ENCODE measurements around the gene FMNL2.
A peak's percentile ranks its signal among the peaks of the same experiment; 100 is the strongest.
"Not testable (repeated sequence)": the region's sequence is repeated elsewhere in the genome, so short reads cannot be mapped to it uniquely, and the experiment has no call there.

The FMNL2 gene

DNA sequence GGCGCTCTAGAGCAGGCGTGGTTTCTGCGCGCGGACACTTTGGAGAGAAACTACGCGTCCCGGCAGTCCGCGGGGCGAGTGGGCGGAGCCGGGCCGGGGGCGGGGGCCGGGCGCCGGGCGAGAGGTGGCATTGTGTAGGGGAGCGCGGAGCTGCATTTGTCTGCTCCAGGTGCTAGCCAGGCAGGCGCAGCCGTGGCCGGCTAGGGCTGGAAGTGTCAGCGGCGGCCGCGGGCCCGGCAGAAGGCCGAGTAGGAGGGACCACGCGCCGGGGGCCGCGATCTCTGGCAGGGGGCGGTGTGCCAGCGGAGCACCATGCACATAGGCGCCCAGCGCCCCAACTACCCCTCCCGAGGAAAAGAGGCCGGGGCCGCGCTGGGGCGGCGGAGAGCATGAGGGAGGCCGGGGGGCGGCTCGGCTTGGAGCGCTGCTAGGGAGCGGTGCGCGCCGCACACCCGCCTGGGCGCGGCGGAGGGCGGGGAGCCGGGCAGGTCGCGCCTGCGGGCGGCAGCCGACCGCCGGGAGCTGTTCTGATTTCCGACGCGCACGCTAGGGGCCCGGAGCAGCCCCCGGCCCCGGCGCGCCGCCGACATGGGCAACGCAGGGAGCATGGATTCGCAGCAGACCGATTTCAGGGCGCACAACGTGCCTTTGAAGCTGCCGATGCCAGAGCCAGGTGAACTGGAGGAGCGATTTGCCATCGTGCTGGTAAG lies at the start of gene FMNL2:
FMNL2 (plus strand) TSS at position 159 of the 710 bp plus-strand sequence.
- DNase-seq: peak; percentile 77

DNA sequence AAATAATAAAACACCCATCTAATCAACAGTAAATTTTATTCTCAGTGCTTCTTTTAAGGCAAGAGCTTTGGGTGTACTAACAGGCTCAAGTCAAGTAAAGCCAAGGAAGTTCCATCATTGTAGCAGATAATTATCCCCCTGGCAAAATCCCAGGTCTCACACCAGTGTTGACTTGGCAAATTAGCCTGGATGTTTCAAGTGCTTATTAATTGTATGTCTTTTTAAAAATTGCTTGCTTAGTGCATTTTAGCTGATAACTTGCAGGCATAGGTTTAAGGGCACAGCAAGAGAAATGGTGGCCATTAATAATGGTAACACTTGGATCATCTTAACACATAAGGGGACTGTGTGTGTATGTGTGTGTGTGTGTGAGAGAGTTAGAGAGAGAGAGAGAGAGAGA lies 42.0 kb upstream of the FMNL2 start:
- no peak for DNase-seq

DNA sequence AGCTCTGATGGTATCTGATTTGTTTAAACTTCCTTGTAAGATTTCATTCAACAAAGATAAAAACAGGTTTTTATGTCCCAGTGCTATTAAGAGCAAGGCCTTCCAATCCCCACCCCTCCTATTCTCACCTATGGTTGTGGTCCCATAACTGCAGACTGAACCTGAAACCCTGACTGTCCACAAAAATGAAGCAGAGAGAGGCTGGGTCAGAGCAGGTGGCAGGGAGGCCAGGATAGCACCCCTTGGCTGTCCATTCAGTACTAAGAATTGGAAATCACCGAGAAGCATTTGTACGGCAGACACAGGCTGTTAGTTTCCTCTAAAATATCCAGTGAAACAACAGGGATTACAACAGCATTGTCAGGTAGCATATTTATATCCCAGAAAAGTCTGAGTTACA lies 37.3 kb upstream of the FMNL2 start:
- no peak for DNase-seq

DNA sequence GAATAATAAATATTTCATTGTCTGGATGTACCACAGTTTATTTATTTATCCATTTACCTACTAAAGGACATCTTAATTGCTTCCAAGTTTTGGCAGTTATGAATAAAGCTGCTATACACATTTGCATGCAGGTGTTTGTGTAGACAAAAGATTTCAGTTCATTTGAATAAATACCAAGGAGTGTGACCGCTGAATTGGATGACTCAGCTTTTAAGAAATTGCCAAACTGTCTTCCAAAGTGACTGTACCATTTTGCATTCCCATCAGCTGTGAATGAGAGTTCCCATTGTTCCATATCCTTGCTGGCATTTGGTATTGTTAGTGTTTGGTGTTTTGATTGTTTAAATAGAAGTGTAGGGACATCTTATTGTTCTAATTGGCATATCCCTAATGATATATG lies 36.2 kb upstream of the FMNL2 start:
- DNase-seq: peak; percentile 41

DNA sequence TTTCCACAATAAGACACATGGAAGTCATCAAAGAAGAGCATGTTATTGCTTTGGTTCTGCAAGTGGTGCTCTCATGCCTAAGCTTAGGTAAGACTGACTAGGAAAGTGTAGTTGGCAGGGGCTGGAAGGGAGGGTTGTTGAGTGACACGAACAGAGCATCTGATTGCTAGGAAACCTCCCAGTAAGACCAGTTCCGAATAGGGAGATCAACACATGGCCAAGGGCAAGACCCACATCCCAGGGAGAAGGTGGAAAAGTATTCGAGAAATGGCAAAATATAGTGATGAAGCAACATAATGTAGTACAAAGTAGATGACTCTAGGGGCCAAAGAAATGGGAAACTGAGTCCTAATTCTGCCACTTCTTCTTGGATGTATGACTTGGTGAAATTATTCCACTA lies 33.8 kb upstream of the FMNL2 start:
- no peak for DNase-seq

DNA sequence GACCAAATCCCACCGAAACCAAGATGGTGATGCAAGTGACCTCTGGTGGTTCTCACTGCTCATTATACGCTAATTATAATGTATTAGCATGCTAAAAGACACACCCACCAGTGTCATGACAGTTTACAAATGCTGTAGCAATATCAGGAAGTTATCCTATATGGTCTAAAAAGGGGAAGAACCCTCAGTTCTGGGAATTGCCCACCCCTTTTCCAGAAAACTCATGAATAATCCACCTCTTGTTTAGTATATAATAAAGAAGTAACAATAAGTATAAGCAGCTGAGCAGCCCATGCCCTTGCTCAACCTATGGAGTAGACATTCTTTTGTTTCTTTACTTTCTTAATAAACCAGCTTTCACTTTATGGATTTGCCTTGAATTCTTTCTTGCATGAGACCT lies 31.0 kb upstream of the FMNL2 start:
- DNase-seq: no peak

DNA sequence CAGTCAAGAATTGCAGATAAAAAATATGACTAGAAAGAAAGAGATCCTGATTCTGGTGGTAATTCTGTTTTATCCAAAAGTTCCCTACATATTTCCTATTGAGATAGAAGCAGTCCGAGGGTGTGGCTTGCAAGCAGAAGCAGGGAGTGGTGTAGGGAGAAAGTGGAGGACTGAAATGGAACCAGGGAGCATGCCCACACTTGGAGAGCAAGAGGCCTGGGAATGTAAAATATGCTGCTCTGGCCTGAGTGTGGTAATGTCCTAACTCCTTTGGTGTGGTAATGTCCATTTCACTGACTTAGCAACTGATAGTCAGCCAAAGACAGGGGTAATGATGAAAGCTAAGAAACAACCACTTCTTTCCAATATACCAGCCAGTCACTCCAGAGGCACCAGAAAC lies 30.1 kb upstream of the FMNL2 start:
- no peak for DNase-seq

DNA sequence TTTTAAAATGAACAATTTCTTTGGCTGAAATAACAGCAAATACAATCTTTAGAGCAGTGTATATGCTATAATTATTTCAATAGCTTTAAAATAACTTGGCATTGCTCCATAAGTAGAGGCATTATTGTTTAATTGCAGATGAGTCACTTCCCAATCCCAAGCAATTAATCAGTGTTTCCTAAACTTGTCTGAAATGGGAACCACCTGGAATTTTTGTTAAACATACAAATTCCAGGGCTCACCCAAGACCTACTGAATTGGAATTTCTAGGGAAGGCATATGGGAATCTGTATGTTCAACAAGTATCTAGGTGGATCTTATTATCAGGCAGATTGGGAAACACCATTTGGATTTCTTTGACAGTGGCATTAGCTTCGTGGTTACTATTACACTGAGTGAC lies 27.1 kb upstream of the FMNL2 start:
- DNase-seq: no peak

DNA sequence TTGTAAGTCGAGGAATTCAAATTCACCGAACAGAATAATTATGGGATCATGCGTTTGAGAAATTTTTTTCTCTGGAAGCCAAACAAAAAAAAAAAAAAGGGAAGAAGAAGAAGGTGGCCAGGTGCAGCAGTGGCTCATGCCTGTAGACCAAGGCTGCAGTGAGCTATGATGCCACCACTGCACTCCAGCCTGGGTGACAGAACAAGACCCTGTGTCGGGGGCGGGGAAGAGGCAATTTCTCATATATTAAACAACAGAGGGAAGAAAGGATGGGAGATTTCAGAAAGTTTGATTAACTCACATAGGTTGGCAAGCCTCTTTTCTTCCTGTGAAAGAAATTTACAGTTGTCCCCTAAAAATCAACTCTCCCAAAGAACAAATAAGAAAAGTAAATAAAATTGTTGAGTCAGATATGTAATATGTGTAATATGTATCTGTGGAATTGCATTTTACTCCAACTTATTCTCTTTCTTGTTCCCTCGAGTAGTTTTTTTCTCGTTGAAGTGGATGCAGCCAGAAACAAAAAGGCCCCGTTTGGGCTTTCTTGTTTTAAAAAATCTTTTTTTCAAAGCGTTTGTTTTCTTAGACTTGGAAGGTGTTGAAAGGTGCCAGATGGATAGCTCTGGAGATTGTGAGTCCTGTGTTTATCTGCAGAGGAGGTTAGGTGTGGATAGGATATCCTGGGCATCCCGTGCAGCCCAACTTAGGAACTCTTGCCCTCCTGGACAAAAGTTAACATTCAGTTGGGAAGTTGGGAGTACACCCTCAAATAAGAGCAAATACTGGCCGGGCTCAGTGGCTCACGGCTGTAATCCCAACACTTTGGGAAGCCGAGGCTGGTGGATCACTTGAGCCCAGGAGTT lies 25.4 kb upstream of the FMNL2 start:
- no peak for DNase-seq

DNA sequence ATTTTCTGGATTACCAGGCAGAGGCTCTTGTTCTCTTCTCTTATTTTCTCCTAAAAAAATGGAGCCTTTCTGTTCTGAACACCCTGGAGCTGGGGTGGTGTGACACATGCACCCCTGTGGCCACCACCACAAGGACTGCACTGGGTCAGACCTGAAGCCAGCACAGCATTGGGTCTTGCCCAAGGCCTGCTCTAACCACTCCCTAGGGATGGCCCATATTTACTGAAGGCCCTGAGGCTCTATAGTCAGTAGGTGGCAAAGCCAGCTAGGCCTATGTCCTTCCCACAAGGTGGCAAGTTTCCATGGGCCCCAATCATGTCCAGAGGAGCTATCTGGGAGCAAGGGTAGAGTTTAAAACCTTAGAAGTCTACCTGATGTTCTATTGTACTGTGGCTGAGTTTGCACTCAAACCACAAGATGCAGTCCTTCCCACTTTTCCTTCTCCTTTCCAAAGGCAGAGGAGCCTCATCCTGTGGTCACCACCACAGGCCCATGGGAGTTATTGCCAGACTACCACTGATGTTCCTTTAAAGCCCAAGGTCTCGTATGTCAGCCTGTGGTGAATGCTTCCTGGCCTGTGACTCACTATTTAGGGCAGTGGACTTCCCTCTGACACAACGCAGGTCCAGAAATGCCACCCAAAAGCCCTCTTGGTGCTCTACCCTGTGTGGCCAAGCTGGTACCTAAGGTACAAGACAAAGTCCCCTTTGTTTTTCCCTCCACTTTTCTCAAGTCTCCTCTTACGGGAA lies 15.0 kb upstream of the FMNL2 start:
- no peak for DNase-seq

DNA sequence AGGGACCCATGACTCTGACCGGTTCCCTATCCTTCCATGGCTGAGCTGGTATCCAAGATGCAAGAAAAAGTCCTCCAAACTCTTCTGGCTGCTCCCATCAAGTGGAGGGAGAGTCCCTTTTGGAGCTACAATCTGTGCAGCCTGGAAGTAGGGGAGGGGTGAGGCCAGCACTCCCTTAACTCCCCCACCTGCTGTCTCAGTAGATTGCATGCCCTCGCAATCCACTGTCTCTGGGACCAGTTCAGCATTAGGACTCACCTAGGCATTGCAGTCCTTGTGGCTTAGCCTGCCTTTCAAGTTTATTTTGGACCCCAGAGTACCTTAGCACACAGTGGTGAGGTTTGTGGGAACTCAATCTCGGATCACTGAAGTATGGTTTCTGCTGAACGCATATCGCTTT lies 14.2 kb upstream of the FMNL2 start:
- DNase-seq: no peak

DNA sequence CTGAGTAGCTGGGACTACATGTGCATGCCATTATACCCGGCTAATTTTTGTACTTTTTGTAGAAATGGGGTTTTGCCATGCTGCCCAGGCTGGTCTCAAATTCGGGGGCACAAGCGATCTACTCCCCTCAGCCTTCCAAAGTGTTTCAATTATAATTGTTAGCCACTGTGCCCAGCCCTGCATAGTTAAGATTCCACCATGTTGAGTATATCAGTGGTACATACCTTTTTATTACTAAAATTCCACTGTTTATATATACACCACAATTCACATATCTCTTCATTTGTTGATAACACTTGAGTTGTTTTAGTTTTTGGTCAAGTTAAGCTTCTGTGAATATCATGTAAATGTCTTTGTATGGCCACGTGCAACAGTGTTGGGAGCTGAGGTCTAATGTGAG lies 12.8 kb upstream of the FMNL2 start:
- DNase-seq: no peak

DNA sequence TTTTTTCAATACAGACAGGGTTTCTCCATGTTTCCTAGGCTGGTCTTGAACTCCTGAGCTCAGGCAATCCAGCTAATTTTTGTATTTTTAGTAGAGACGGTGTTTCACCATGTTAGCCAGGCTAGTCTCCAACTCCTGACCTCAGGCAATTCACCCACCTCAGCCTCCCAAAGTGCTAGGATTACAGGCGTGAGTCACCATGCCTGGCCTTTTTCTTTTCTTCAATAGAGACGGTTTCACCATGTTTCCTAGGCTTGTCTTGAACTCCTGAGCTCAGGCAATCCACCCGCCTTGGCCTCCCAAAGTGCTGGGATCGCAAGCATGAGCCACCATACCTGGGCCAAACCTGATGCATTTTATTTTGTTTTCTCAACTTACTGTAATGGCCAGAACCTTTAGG lies 9.8 kb upstream of the FMNL2 start:
- DNase-seq: not testable (repeated sequence)

DNA sequence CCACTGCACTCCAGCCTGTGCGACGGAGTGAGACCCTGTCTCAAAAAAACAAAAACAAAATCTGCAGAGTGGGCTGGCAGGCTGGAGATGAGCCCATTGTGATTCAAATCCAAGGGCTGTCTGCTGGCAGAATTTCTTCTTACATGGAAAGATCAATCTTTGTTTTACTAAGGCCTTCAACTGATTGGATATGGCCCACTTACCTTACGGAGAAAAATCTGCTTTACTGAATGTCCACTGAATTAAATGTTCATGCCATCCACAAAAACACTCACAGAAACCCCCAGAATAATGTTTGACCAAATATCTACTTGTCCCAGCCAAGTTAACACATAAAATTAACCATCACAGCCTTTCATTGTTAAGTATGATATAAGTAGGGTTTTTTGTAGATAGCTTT lies 8.3 kb upstream of the FMNL2 start:
- no peak for DNase-seq

DNA sequence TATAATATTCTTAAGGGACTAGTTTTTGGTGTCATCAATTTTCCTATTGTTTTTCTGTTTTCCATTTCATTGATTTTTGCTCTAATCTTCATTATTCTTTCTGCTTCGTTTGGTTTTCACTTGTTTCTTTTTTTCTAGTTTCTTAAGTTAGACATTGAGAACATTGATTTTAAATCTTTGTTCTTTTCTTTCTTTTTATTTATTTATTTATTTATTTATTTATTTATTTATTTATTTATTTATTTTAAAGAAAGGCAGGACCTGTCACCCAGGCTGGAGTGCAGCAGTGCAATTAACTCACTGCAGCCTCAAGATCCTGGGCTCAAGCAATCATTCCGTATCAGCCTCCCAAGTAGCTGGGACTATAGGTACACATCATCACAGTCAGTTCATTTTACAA lies 7.0 kb upstream of the FMNL2 start:
- no peak for DNase-seq

DNA sequence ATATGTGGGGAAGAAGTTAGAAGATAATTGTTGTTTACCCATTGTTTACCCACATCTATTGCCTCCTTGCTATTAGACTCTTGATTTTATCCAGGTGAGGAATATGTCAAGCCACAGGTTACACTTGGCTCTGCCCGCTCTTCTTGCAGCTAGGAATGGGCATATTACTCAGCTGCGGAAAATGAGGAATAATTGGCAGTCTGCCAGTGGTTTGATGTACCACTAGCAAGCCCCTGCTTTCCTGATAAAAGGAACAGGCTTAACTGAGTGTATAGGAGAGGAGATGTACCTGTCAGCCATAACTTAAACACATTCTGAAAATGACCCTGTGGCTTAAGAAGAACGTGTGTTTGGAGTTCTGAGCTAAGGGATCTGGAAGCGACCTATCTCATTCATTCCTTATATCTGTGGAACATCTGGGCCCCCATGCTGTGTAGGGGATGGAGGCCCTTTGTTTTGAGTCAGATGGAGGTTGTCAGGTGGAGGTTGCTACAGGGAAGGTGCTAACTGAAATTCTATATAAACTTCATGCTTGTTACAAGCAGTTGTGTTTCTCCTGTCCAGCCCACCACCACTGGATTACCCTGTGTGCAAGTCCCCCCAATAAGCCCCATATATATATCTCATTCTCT lies 4.6 kb upstream of the FMNL2 start:
- no peak for DNase-seq

DNA sequence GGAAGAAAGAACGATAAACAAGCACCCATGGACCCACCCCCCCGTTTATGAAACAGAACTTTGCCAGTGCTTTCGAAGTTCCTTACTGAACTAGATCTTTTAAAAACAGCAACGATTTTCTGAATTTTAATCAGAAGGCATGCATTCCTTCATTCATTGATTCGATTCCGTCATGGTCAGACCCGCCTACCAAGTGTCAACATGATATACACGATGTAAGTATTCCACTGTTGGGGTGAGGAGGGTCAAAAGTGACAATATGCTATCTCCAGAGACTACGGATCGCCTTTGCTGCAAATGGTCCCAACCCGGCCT lies 316 bp upstream of the FMNL2 start:
- no peak for DNase-seq

DNA sequence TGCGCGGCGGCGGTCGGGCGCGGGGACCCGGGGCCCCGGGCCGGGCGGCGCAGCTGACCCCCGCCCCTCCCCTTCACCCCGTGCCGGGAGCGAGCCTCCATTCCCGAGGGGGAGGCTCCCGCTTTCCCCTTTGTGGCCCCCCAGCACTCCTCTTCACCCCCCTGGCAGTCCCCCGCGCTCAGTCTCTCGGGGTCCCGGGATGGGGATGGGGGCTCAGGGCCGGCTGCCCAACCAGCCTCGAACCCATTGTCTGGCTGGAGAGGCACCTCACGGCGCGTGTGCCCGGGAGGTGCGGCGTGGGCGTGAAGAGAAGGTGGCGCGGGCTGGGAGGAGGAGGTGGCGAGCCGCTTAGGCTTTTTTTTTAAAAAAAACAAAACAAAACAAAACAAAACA lies 748 bp downstream of the FMNL2 start:
- DNase-seq: peak; percentile 39

DNA sequence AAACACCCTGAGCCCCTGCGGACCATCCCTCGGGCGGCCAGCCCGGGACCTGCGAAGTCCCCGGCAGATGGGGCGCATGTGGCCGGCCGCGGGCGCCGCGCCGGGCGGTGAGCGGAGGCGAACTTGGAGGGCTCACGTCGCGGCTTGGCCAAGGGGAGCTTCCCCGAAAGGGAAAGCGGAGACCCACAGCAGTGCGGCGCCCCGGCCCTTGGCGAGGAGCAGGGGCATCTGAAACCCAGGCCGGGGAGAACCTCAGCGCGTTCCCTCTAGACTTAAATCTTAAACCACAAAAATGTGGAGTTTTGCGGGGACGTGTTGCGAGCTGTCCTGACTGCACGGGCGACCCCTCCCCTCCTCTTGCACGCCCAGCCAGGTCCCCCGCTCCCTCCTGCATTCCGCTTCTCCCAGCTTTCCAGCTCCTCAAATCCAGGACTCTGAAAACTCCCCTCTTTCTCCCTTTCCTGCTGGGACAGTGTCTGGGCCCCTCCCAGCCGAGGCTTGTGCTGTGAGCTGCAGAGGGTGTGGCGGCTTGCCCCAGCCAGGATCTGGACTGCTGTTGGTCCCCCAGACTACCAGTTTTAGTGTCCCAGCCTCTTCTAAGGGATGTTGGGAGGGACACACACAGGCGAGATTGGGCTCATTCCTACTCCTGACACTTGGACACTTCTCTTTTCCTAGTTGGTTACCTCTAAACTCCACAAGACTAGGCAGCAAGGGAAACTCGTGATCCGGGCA lies 1.3 kb downstream of the FMNL2 start:
- DNase-seq: peak; percentile 52

DNA sequence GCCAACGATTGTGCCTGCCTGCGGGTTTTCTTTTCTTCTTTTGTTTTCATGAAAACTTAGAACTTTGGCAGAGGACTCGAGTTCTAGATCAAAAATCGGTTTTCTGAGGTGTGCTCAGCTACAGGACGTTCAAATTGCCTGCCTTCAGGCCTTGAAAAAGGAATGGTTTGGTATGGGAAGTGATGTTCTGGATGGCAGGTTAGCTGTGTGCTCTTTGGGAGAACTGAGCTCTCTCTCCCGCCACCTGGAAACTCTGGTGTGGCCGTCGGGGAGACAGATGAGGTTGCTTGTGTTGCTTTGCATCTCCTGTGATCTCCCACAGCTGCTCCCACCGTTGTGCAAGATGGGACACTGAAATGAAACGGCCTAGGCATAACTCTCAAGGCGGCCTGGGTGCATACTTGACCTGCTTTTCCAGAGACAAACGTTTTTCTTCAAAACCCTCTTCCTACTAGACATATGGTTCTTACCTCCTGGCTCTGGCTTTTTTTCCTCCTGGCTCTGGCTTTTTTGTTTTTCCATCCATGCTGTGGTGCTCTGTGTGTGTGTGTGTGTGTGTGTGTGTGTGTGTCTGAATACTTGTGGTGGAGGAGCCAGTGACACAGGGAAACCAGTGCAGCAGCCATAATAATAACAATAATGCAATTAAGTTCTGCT lies 2.0 kb downstream of the FMNL2 start:
- DNase-seq: peak; percentile 52

DNA sequence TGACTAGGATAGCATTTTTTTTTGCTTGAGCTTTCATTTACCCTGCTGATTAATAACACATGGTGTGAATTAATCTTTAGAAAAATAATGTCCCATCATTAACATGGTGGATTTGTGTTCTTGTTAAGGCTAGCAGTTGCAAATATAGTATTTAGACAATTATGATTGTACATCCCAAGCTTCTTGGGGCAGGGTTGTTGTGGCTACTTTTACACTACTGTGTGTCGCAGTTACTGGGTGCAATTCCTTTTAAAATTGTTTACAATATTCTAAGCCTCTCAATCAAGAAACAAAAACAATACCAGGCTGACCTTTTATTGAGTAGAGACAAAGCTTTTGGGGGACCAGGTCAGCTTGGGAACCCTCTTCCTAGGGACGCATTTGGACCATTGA lies 2.5 kb downstream of the FMNL2 start:
- no peak for DNase-seq
